ENCODE measurements around the gene MID1. TPM values are rescaled to one million over a fixed set of nuclear protein-coding genes. Genes with fewer than 3 reads are reported as not detected.

Gene MID1
- total RNA-seq, 1 donor from 2014 or later = 31.2 TPM

GRCh38 chrX:10533696-10534365 is 86.6 kb downstream of the MID1 start:
- DNase-seq (ENCODE audit: low read depth) (no peak), FAIRE-seq (no peak)
- TF ChIP-seq EZH2 (IDR thresholded peaks at IDR 0.05; ENCODE audit: insufficient read depth, low read length) (no peak), CTCF (IDR thresholded peaks at IDR 0.05; ENCODE audit: insufficient read depth, low read depth, low read length) (no peak)
- no peaks in the 10 kb centered on the region for H3K36me3 ChIP-seq (ENCODE audit: insufficient read depth, low read length)
- H3K9me3 Mint-ChIP-seq (ENCODE audit: unreplicated experiment) = no peaks in the 10 kb centered on the region
- no peak overlapping the region for H3K4me3 Mint-ChIP-seq (ENCODE audit: unreplicated experiment)
- peaks cover 2% of the 10 kb centered on the region for H3K4me1 ChIP-seq (ENCODE audit: insufficient read depth, low read length)
- no peaks in the 10 kb centered on the region for H3K27me3 ChIP-seq (ENCODE audit: insufficient read depth, low read length)
- H3K9ac ChIP-seq (ENCODE audit: low read length) = no peak overlapping the region
- H3K27ac ChIP-seq (ENCODE audit: low read depth, low read length) = no peak overlapping the region
- no peaks in the 10 kb centered on the region for H4K20me1 ChIP-seq (ENCODE audit: insufficient read depth, low read length)
- H3K4me1 Mint-ChIP-seq (ENCODE audit: low read depth, unreplicated experiment) = peaks cover 12% of the 10 kb centered on the region
- H3K36me3 Mint-ChIP-seq (ENCODE audit: low read depth, unreplicated experiment) = no peaks in the 10 kb centered on the region
- H2AFZ ChIP-seq (ENCODE audit: low read depth, low read length) = no peak overlapping the region
- H3K27ac Mint-ChIP-seq (ENCODE audit: unreplicated experiment) = no peak overlapping the region
- H3K4me3 ChIP-seq (ENCODE audit: insufficient read depth, low read depth, low read length) = no peak overlapping the region
- H3K9me3 ChIP-seq (ENCODE audit: insufficient read depth, low read depth, low read length) = no peaks in the 10 kb centered on the region
- no peak overlapping the region for H3K4me2 ChIP-seq (ENCODE audit: low read length)
- H3K79me2 ChIP-seq (ENCODE audit: insufficient read depth, low read length) = peaks cover 7% of the 10 kb centered on the region
- H3K27me3 Mint-ChIP-seq (ENCODE audit: low read depth, unreplicated experiment) = no peaks in the 10 kb centered on the region

- no peak overlapping the region for H3K27ac ChIP-seq (ENCODE audit: low read depth, low read length)
- H3K4me2 ChIP-seq (ENCODE audit: low read length) = no peak overlapping the region
- Mint-ChIP-seq H3K4me1 (ENCODE audit: low read depth, unreplicated experiment) (peaks cover 13% of the 10 kb centered on the region), H3K9me3 (ENCODE audit: unreplicated experiment) (no peaks in the 10 kb centered on the region), H3K36me3 (ENCODE audit: low read depth, unreplicated experiment) (no peaks in the 10 kb centered on the region), H3K27me3 (ENCODE audit: low read depth, unreplicated experiment) (no peaks in the 10 kb centered on the region), H3K27ac (ENCODE audit: unreplicated experiment) (no peak overlapping the region), H3K4me3 (ENCODE audit: unreplicated experiment) (no peak overlapping the region)
- H3K9me3 ChIP-seq (ENCODE audit: insufficient read depth, low read depth, low read length) = no peaks in the 10 kb centered on the region
- H3K36me3 ChIP-seq (ENCODE audit: insufficient read depth, low read length) = peaks cover 2% of the 10 kb centered on the region
- peaks cover 2% of the 10 kb centered on the region for H3K4me1 ChIP-seq (ENCODE audit: insufficient read depth, low read length)
- H3K9ac ChIP-seq (ENCODE audit: low read length) = no peak overlapping the region
- no peaks in the 10 kb centered on the region for H3K27me3 ChIP-seq (ENCODE audit: insufficient read depth, low read length)
- no peak overlapping the region for H3K4me3 ChIP-seq (ENCODE audit: insufficient read depth, low read depth, low read length)
- no peak overlapping the region for H2AFZ ChIP-seq (ENCODE audit: low read depth, low read length)
- no peak for TF ChIP-seq EZH2 (IDR thresholded peaks at IDR 0.05; ENCODE audit: insufficient read depth, low read length)
- no peak for TF ChIP-seq CTCF (IDR thresholded peaks at IDR 0.05; ENCODE audit: insufficient read depth, low read depth, low read length)
- H3K79me2 ChIP-seq (ENCODE audit: insufficient read depth, low read length) = peaks cover 2% of the 10 kb centered on the region
- FAIRE-seq (no peak), DNase-seq (ENCODE audit: low read depth) (no peak)
- no peaks in the 10 kb centered on the region for H4K20me1 ChIP-seq (ENCODE audit: insufficient read depth, low read length)
Observed at GRCh38 chrX:10531927-10532326, 88.5 kb downstream of the MID1 start.

- Histone ChIP-seq H3K79me2 (ENCODE audit: insufficient read depth, low read length) (peaks cover 2% of the 10 kb centered on the region), H3K4me3 (ENCODE audit: insufficient read depth, low read depth, low read length) (no peak overlapping the region), H3K36me3 (ENCODE audit: insufficient read depth, low read length) (peaks cover 2% of the 10 kb centered on the region), H3K9me3 (ENCODE audit: insufficient read depth, low read depth, low read length) (no peaks in the 10 kb centered on the region), H3K9ac (ENCODE audit: low read length) (no peak overlapping the region), H2AFZ (ENCODE audit: low read depth, low read length) (no peak overlapping the region), H3K4me1 (ENCODE audit: insufficient read depth, low read length) (no peaks in the 10 kb centered on the region), H4K20me1 (ENCODE audit: insufficient read depth, low read length) (no peaks in the 10 kb centered on the region), H3K27me3 (ENCODE audit: insufficient read depth, low read length) (no peaks in the 10 kb centered on the region), H3K4me2 (ENCODE audit: low read length) (no peak overlapping the region), H3K27ac (ENCODE audit: low read depth, low read length) (no peak overlapping the region)
- DNase-seq (ENCODE audit: low read depth) = peak; percentile 22
- Mint-ChIP-seq H3K36me3 (ENCODE audit: low read depth, unreplicated experiment) (no peaks in the 10 kb centered on the region), H3K9me3 (ENCODE audit: unreplicated experiment) (no peaks in the 10 kb centered on the region), H3K27ac (ENCODE audit: unreplicated experiment) (no peak overlapping the region), H3K4me1 (ENCODE audit: low read depth, unreplicated experiment) (peaks cover 7% of the 10 kb centered on the region), H3K4me3 (ENCODE audit: unreplicated experiment) (no peak overlapping the region), H3K27me3 (ENCODE audit: low read depth, unreplicated experiment) (no peaks in the 10 kb centered on the region)
- no peak for TF ChIP-seq CTCF (IDR thresholded peaks at IDR 0.05; ENCODE audit: insufficient read depth, low read depth, low read length)
- FAIRE-seq = no peak
Observed at GRCh38 chrX:10529344-10529743, 91.0 kb downstream of the MID1 start.

Data from astrocyte (in vitro differentiated cells and primary cell).